K562 treated with DMSO at 1 percent for 4 hours (cell line): ENCODE results near the gene TMEM72. TPM values are rescaled to one million over a fixed set of nuclear protein-coding genes. Genes with fewer than 3 reads are reported as not detected.

Source experiments
- total RNA-seq: library from RNA; unstranded; fragments of 300-600 nt; gene quantifications from 2 replicates; pipeline ENCODE4 v1.2.3, GENCODE V29; 2022; ENCODE audit not compliant: insufficient read depth

Gene TMEM72
- not detected in 2 replicates for total RNA-seq

GRCh38 chr10:44911081-44911540 is at the start of gene TMEM72:
TMEM72 (plus strand) TSS chr10:44911337; CDS start chr10:44911513, 176 bp downstream.

DNA sequence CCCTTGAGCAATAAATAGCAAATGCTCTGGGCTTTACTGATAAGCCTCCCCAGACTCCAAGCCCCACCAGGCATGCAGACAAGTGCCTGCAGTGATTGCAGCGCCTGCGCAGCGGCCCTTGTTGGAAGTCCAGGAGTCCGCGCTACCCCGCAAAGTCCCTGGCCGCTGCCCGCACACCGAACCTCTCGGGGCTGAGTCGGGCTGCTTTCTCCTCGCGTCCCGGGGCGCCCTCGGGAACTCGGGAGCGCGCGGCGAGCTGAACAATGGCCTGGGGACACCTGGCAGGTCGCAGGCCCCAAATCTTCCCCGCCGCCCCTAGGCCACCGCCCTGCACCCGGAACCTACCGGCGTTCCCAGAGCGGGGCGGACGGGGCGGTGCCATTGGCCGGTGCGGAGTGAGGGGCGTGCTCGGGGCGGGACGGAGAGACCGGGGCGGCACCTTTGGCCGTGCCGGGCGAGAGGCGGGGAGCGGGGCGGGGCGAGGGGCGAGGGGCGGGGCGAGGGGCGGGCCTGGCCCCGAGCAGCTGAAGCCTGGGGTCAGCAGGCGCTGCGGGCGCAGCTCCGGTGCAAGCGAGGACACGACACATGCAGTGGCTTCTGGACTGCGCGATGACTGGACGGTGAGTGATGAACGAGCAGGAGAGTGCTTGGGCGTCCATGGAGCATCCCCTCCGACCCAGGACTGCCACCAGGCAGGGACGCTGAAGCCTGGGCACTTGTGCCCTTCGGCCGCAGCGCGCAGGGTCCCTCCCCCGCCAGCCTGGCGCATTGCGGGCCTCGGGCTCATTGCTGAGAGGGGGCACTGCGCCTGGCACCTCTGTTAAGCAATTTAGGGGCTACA is 48.3 kb downstream of the TMEM72 start, which contains the start of gene RASSF4:
Gene RASSF4, plus strand, starts transcription at position 556 of the 841 bp plus-strand sequence. CDS start 10,401 bp downstream, outside the sequence.

DNA sequence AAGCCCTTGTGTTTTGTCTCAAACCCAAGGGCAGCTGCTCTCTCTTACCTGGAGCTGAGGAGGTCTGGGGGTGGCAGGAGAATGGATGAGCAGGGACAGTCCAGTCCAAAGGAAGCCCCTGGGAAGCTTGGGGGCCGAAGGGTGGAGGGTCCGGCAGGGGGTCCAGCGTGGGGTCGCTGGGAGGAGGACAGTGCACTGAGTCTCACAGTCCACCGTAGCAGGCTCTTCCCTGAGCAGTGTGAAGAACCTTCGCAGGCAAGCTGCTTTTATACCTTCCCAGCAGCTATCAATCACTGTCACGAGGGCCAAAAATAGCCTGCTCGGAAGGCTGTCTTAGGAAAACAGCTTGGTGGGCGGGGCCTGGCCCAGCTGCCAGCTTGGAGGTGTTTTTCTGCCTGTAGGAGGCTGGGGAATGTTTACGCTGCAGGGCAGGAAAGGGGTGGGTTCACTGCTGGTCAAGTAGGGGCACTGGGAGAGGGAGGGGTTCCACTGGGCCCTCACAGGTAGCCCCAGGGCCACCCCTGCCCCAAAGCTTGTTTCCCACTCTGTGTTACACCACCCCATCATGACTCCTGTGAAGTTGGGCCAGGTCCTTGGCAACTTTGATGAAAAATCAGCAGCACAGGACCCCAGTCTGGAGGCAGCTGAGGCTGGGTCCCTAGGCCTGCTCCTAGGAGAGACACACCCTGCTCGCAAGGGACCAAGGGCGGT is 67.6 kb downstream of the TMEM72 start, which contains the start of gene DEPP1:
Gene DEPP1, minus strand, starts transcription at position 240 of the 711 bp plus-strand sequence. CDS start 779 bp downstream, outside the sequence.

Other genes starting within 250 kb of the TMEM72 start
- 0.29 and 0.63 TPM in 2 replicates for gene RASSF4, start 48.5 kb downstream of the TMEM72 start, total RNA-seq
- 0.61 and 0.87 TPM in 2 replicates for gene DEPP1, start 67.5 kb downstream of the TMEM72 start, total RNA-seq
- 25.2 and 25.8 TPM in 2 replicates for gene ZNF22, start 89.6 kb downstream of the TMEM72 start, total RNA-seq